Fibroblast of villous mesenchyme (primary cell): ENCODE measurements around the gene SCAMP2. TPM values are rescaled to one million over a fixed set of nuclear protein-coding genes. Genes with fewer than 3 reads are reported as not detected.
"Not testable (repeated sequence)": the region's sequence is repeated elsewhere in the genome, so short reads cannot be mapped to it uniquely, and the experiment has no call there.

ENCODE experiments used
- DNase-seq: peaks from one replicate; pipeline ENCODE4 v3.0.0-alpha.2; 2010; ENCODE audit warnings: low read depth
- H3K4me3 ChIP-seq: 2 replicates; pipeline ENCODE4 v1.5.1; 2011; ENCODE audit warnings: low read depth, mild to moderate bottlenecking, low read length
- total RNA-seq: library from RNA; depleted of rRNA; stranded (reverse); fragments of >200 nt; gene quantifications from 2 replicates; pipeline ENCODE4 v1.2.3, GENCODE V29; 2012
- TF ChIP-seq, protein P1 (sequence below): IDR thresholded peaks from 2 replicates; pipeline ENCODE4 v1.5.1; 2012; ENCODE audit warnings: low read depth, mild to moderate bottlenecking, low read length; ENCODE audit not compliant: insufficient read depth

Gene SCAMP2
- total RNA-seq, 1 donor, result 33.7 TPM

DNA sequence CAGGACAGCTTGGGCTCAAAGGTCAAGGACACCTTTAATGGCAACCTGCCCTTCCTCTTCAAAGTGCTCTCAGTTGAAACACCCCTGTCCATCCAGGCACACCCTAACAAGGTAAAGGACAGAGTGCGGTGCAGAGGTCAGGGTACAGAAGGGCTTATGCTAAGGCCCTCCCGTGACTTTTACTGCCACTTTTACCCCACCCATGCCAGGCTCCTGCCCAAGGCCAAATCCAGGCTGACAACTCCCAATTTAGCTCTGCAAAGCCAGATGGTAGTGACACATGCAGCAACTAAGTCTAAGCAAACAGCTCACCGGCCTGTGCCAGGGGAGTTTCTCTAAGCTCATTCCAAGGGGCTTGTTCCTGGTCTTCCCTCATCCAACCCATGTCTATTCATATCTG lies 18.3 kb upstream of the SCAMP2 start:
- TF ChIP-seq, protein P1, sequence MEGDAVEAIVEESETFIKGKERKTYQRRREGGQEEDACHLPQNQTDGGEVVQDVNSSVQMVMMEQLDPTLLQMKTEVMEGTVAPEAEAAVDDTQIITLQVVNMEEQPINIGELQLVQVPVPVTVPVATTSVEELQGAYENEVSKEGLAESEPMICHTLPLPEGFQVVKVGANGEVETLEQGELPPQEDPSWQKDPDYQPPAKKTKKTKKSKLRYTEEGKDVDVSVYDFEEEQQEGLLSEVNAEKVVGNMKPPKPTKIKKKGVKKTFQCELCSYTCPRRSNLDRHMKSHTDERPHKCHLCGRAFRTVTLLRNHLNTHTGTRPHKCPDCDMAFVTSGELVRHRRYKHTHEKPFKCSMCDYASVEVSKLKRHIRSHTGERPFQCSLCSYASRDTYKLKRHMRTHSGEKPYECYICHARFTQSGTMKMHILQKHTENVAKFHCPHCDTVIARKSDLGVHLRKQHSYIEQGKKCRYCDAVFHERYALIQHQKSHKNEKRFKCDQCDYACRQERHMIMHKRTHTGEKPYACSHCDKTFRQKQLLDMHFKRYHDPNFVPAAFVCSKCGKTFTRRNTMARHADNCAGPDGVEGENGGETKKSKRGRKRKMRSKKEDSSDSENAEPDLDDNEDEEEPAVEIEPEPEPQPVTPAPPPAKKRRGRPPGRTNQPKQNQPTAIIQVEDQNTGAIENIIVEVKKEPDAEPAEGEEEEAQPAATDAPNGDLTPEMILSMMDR, result no peak

GRCh38 chr15:74890665-74890960 lies 17.4 kb upstream of the SCAMP2 start:
- no peak for DNase-seq
- TF ChIP-seq, protein P1, result no peak
- peak overlapping the region; percentile 96 for H3K4me3 ChIP-seq

More for the DNA sequence above, 18.3 kb upstream of the SCAMP2 start:
- DNase-seq, result no peak
- no peak overlapping the region for H3K4me3 ChIP-seq

DNA sequence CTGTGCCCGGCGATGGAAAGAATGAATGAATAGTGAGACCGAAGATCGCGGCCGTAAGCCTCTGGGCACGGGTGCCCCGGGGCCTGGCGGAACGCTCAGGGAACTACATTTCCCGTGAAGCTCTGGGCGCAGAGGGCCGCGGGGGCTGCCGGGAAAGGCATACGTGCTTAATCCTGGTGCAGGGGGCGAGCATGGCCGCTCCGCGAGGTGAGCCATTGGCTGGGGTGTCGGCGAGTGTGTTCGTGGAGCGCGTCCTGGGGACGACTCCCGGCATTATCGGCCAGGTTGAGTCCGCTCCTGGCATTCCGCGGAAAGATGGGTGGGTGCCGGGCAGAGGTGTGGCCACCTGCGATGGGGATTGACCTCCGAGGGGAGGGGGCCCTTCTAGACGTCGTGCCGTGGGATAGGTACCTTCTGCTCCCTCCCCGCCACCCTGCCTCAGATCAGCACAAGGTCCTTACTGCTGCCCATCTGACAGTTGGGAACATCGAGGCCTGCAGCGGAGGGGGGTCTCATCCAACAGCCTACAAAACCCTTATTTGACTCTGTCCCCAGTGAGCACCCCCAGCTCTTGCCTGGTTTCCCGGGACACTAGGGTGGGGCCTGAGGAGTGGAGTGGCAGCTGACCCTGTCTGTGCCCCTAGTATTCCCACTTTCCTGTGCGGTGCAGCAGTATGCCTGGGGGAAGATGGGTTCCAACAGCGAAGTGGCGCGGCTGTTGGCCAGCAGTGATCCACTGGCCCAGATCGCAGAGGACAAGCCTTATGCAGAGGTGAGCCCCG lies 16.9 kb upstream of the SCAMP2 start, which contains the start of gene MPI:
TSS of gene MPI (plus strand) at position 160 of the 782 bp plus-strand sequence. CDS start at position 192, 32 bp downstream.
- DNase-seq, result peak; percentile 74
- TF ChIP-seq, protein P1, result no peak

DNA sequence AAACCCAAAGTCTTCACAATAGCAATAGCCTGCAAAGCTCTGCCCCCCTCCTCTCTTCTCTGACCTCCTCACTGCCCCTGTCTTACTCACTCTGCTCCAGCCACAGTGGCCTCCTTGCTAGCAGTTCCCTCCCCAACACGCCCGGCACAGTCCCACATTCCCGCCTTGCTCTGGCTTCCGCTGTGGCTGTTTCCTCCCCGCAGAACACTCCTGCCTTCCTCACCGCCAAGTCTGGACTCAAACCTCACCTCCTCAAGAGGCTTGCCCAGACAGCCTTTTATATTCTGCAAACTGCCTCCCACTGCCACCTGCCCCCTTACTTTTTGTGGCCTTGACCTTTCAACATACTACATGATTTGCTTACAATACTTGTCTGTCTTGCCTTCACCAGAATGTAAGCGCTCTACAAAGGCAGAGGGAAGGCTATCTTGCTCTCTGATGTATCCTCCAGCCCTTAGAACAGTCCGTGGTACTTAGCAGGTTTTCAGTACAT lies 16.3 kb upstream of the SCAMP2 start:
- TF ChIP-seq, protein P1, result no peak
- peak; percentile 40 for DNase-seq
- peak overlapping the region; percentile 96 for H3K4me3 ChIP-seq

More for the DNA sequence above, 16.9 kb upstream of the SCAMP2 start, which contains the start of gene MPI:
- peak within 1 kb of the TSS; percentile 96 for H3K4me3 ChIP-seq

- TF ChIP-seq, protein P1, result no peak
- no peak for DNase-seq
Observed at GRCh38 chr15:74888716-74889115, 15.6 kb upstream of the SCAMP2 start.

DNA sequence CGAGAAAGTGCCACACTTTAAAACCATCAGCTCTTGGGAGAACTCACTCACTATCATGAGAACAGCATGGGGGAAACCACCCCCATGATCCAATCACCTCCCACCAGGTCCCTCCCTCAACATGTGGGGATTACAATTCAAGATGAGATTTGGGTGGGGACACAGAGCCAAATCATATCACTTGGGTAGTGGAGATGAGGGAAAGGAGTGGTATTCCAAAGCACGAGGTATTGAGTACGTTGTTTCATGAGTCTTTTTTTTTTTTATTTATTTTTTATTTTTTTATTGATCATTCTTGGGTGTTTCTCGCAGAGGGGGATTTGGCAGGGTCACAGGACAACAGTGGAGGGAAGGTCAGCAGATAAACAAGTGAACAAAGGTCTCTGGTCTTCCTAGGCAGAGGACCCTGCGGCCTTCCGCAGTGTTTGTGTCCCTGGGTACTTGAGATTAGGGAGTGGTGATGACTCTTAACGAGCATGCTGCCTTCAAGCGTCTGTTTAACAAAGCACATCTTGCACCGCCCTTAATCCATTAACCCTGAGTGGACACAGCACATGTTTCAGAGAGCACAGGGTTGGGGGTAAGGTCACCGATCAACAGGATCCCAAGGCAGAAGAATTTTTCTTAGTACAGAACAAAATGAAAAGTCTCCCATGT lies 14.5 kb upstream of the SCAMP2 start:
- not testable (repeated sequence) for H3K4me3 ChIP-seq, DNase-seq

More at GRCh38 chr15:74888716-74889115, 15.6 kb upstream of the SCAMP2 start:
- no peak overlapping the region for H3K4me3 ChIP-seq

DNA sequence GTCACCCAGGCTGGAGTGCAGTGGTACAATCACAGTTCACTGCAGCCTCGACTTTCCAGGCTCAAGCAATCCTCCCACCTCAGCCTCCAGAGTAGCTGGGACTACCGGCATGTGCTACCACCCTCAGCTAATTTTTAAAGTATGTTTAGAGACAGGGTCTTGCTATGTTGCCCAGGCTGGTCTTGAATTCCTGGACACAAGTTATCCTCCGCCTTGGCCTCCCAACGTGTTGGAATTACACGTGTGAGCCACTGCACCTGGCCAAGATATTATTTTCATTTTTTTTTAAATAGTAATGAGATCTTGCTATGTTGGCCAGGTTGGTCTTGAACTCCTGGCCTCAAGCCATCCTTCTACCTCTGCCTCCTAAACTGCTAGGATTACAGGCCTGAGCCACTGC lies 12.3 kb upstream of the SCAMP2 start:
- TF ChIP-seq, protein P1, result no peak
- DNase-seq, result no peak
- no peak overlapping the region for H3K4me3 ChIP-seq
